WTC11 (cell line): ENCODE measurements around the gene POU5F2.

Experiments used
- ATF1 ChIP-seq: sonication (generic); formaldehyde crosslinking; IDR thresholded peaks from 2 replicates; pipeline ENCODE4 v1.8.1; 2023; ENCODE audit warnings: mild to moderate bottlenecking, moderate library complexity, missing genetic modification reagents
- ATF2 ChIP-seq: sonication (generic); formaldehyde crosslinking; IDR thresholded peaks from 2 replicates; pipeline ENCODE4 v1.8.1; 2022; ENCODE audit warnings: low read depth, missing genetic modification reagents, borderline replicate concordance
- ATF3 ChIP-seq: sonication (generic); formaldehyde crosslinking; conservative IDR thresholded peaks from 2 replicates; pipeline ENCODE4 v1.8.1; 2022; ENCODE audit warnings: mild to moderate bottlenecking, missing genetic modification reagents
- CBFB ChIP-seq: sonication (generic); formaldehyde crosslinking; IDR thresholded peaks from 2 replicates; pipeline ENCODE4 v1.8.1; 2022; ENCODE audit warnings: mild to moderate bottlenecking, low read depth, missing genetic modification reagents
- CTCF ChIP-seq: fragments of 200-600 bp; IDR thresholded peaks from 2 replicates; pipeline ENCODE4 v1.8.0; 2022; ENCODE audit warnings: antibody characterized with exemption
- IRF2 ChIP-seq: sonication (generic); formaldehyde crosslinking; IDR thresholded peaks from 2 replicates; pipeline ENCODE4 v1.8.0; 2022; ENCODE audit warnings: low read depth, missing genetic modification reagents, borderline replicate concordance
- MAX ChIP-seq: sonication (generic); formaldehyde crosslinking; IDR thresholded peaks from 2 replicates; pipeline ENCODE4 v1.8.0; 2022; ENCODE audit warnings: mild to moderate bottlenecking, missing genetic modification reagents
- NR2C2 ChIP-seq: sonication (generic); formaldehyde crosslinking; IDR thresholded peaks from 2 replicates; pipeline ENCODE4 v1.8.0; 2022; ENCODE audit warnings: mild to moderate bottlenecking, missing genetic modification reagents
- PRDM15 ChIP-seq: sonication (generic); formaldehyde crosslinking; IDR thresholded peaks from 2 replicates; pipeline ENCODE4 v1.8.0; 2022; ENCODE audit warnings: missing genetic modification reagents
- PREB ChIP-seq: sonication (generic); formaldehyde crosslinking; IDR thresholded peaks from 2 replicates; pipeline ENCODE4 v1.8.1; 2022; ENCODE audit warnings: mild to moderate bottlenecking, missing genetic modification reagents, moderate library complexity, borderline replicate concordance
- SMAD3 ChIP-seq: sonication (generic); formaldehyde crosslinking; IDR thresholded peaks from 2 replicates; pipeline ENCODE4 v1.8.0; 2022; ENCODE audit warnings: missing genetic modification reagents, mild to moderate bottlenecking, borderline replicate concordance
- SP1 ChIP-seq: sonication (generic); formaldehyde crosslinking; conservative IDR thresholded peaks from 2 replicates; pipeline ENCODE4 v1.8.1; 2022; ENCODE audit warnings: missing genetic modification reagents
- TP53 ChIP-seq: sonication (generic); formaldehyde crosslinking; IDR thresholded peaks from 2 replicates; pipeline ENCODE4 v1.8.1; 2023; ENCODE audit warnings: mild to moderate bottlenecking, missing genetic modification reagents
- ZBTB21 ChIP-seq: sonication (generic); formaldehyde crosslinking; IDR thresholded peaks from 2 replicates; pipeline ENCODE4 v1.8.1; 2023; ENCODE audit warnings: mild to moderate bottlenecking, missing genetic modification reagents, borderline replicate concordance

GRCh38 chr5:93708442-93708841 lies 33.0 kb downstream of the POU5F2 start:
- TF ChIP-seq MAX (CRISPR knock-in tag): no peak
- no peak for TF ChIP-seq CTCF
- no peak for TF ChIP-seq PRDM15 (CRISPR knock-in tag)
- TF ChIP-seq ZBTB21: no peak
- TF ChIP-seq PREB: no peak
- no peak for TF ChIP-seq TP53
- TF ChIP-seq SP1 (CRISPR knock-in tag): no peak
- TF ChIP-seq ATF3 (CRISPR knock-in tag): no peak
- TF ChIP-seq ATF1 (CRISPR knock-in tag): no peak
- TF ChIP-seq NR2C2: no peak
- no peak for TF ChIP-seq ATF2 (CRISPR knock-in tag)
- TF ChIP-seq SMAD3: no peak
- no peak for TF ChIP-seq IRF2 (CRISPR knock-in tag)
- TF ChIP-seq CBFB (CRISPR knock-in tag): no peak
